Spleen (tissue), 7 donors: ENCODE data around the gene NIPBL.

Experiments
- POLR2A ChIP-seq, 3 donors: fragments of 450-650 bp; IDR thresholded peaks; one replicate each; pipeline ENCODE4 v1.5.1; 2017; ENCODE audit warnings: antibody characterized with exemption in 3 of 3, mild to moderate bottlenecking in 1 of 3
- TF ChIP-seq, protein P1 (sequence below), 11 experiments: fragments of 200-600 bp in 7 of 11; fragments of 450-650 bp in 4 of 11; sonication (generic) in 4 of 11; IDR thresholded peaks in 8 of 11; conservative IDR thresholded peaks in 3 of 11; 1 replicate in 7 of 11; 2 replicates in 4 of 11; pipeline versions ENCODE4 v1.4.0 to v1.8.0; 2016 to 2021; ENCODE audit warnings: antibody characterized with exemption in 11 of 11, inconsistent platforms in 4 of 11, mild to moderate bottlenecking in 1 of 11
- donor health status: DM: no; HTN: no; CAD: no; lungs with moderate emphysema.
- donor health status: DM: no; HTN: no; CAD: no.
- donor health status: DM: no; HTN: no; CAD: no.

DNA sequence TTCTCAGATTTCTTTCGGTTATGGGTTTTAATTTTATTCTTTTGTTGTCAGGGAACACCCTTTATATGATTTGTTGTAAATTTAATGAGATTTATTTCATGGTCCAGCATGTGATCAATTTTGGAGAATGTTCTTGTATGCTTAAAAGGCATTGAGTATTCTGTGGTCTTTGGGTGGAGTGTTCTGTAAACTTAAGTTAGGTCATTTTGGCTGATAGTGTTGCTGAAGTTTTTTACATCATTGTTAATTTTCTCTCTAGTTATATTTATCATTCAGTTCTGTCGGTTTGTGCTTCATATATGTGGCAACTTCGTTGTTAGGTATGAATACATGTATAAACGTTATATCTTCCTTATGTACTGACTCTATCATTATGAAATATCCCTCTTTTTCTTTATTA, 55.5 kb downstream of the NIPBL start:
- TF ChIP-seq POLR2A (IDR thresholded peaks at IDR 0.05): no peak
- TF ChIP-seq, protein P1, sequence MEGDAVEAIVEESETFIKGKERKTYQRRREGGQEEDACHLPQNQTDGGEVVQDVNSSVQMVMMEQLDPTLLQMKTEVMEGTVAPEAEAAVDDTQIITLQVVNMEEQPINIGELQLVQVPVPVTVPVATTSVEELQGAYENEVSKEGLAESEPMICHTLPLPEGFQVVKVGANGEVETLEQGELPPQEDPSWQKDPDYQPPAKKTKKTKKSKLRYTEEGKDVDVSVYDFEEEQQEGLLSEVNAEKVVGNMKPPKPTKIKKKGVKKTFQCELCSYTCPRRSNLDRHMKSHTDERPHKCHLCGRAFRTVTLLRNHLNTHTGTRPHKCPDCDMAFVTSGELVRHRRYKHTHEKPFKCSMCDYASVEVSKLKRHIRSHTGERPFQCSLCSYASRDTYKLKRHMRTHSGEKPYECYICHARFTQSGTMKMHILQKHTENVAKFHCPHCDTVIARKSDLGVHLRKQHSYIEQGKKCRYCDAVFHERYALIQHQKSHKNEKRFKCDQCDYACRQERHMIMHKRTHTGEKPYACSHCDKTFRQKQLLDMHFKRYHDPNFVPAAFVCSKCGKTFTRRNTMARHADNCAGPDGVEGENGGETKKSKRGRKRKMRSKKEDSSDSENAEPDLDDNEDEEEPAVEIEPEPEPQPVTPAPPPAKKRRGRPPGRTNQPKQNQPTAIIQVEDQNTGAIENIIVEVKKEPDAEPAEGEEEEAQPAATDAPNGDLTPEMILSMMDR (IDR thresholded peaks at IDR 0.05 in 8 of 11, conservative IDR thresholded peaks at IDR 0.05 in 3 of 11): no peak
